KOPT-K1 (cell line): ENCODE measurements around the gene TRERF1.
A peak's percentile ranks its signal among the peaks of the same experiment; 100 is the strongest.
"Not testable (repeated sequence)": the region's sequence is repeated elsewhere in the genome, so short reads cannot be mapped to it uniquely, and the experiment has no call there.

Source experiments
- H3K27ac ChIP-seq: fragments of 200-600 bp; sonication (generic); 2 replicates; pipeline ENCODE4 v1.5.1; 2016; ENCODE audit warnings: antibody characterized with exemption, mild to moderate bottlenecking, low read depth, low read length; ENCODE audit not compliant: poor library complexity, severe bottlenecking
- H3K36me3 ChIP-seq: fragments of 200-600 bp; sonication (generic); 2 replicates; pipeline ENCODE4 v1.5.1; 2017; ENCODE audit warnings: antibody characterized with exemption, mild to moderate bottlenecking, low read length, moderate library complexity; ENCODE audit not compliant: insufficient read depth
- H3K9me3 ChIP-seq: fragments of 200-600 bp; sonication (generic); 2 replicates; pipeline ENCODE4 v1.5.1; 2017; ENCODE audit warnings: antibody characterized with exemption, low read length, mild to moderate bottlenecking; ENCODE audit not compliant: insufficient read depth, poor library complexity, severe bottlenecking

Gene TRERF1

DNA sequence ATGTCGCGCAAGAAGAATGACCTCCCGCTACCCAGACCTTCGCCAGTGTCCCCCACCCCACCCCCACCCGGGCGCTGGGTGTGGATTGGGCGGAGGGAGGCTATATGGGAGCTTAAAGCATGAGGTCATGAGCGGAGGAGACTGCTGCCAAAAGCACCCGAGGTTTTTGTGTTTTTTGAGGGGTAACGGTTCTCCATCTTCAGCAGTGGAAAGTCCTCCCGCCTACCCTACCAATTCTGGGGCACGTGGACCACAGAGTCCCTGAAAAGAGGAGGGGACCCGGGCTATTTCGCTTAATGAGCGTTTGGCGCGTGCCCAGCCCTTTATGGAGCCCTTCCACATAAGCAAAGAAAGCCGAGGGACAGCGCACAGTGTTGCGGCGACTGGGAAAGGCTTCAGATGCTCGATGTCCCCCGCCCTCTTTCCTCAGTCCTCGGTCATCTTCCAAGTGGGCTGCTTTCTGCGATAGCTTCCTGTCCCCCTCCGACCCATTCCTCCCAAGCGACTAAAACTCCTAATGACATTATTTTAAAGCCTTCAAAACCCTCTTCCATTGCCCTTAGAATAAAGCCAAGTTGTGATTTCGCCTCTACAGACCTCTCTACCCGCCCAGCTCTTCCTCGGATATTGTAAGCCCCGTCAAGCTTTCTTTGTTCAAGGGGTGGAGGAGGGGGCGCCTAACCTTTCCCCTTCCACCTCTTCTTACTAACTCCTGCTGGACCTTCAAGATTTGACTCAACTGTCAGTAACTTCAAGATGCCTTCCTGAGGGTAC lies 2.1 kb upstream of the TRERF1 start:
- no peaks in the 10 kb centered on the region for H3K9me3 ChIP-seq
- H3K36me3 ChIP-seq, result no peaks in the 10 kb centered on the region
- H3K27ac ChIP-seq, result peak overlapping the region; percentile 93

DNA sequence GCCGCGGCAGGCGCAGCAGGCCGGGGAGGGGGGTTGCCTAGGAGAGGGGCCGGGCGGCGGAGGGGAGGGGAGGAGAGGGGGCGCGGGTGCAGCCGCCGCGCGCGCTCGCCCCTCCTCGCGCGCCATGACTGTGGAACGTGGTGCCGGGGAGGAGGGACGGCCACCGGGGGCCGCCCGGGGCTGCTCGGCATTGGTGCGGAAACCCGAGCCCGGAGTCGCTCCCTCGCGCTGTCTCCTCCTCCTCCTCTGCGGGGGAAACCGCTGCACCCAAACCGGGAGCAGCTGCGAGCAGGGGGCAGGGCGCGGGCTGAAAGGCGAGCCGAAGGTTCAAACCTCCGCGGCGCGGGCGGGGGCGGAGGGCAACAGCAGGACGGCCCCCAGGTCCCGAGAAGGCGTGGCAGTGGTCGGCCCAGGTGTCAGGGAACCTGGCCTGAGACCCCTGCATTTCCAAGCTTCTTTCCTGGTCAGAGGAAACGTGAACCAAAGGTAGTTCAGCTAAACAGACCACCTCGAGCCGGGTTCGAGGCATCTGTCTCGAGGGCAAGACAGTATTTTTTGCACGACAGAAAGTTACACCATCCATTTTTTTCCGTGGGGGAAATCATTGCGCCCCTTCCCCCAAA lies 1.4 kb upstream of the TRERF1 start:
- no peaks in the 10 kb centered on the region for H3K36me3 ChIP-seq
- peak overlapping the region; percentile 93 for H3K27ac ChIP-seq
- no peaks in the 10 kb centered on the region for H3K9me3 ChIP-seq

DNA sequence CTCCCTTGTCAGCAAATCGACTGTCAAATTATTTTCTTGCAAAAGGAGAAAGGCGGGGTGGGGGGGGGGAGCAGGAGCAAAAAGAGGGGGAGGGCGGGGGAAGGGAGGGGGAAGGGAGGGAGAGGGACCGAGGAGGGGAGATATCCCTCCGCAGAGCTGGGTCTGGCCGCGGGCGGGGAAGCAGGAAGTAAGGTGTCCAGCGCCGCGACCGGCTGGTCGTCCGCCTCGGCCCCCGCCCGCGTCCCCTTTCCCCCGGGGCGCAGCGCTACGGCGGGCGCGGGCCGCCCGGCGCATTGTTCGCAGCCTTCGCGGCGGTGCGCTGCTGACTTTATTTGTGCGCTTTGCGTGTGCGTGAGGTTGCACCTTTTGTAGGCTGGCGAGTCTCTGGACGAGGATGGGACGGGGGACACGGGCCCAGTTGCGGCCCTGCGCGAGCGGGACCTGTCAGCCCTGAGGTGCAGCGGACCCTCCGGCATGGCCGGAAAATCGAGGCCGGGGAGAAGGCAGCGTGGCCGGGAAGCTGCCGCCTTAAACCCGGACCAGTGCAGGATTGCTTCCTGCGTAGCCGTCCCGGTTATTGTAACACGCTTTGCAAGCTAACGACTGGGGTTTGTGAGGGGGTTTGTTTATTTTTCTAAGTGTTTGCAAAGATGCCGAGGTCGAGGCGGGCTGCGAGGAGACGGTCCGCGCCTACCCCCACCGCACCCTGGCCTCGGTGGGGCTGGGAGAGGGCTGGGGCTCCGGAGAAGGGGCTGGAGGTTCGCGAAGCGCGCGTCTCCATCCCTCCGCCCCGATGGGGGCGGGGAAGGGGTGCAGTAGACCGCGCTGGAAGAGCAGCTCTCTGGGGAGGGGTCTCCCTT lies 675 bp upstream of the TRERF1 start:
- H3K9me3 ChIP-seq, result no peaks in the 10 kb centered on the region
- peak overlapping the region; percentile 93 for H3K27ac ChIP-seq
- H3K36me3 ChIP-seq, result no peaks in the 10 kb centered on the region

DNA sequence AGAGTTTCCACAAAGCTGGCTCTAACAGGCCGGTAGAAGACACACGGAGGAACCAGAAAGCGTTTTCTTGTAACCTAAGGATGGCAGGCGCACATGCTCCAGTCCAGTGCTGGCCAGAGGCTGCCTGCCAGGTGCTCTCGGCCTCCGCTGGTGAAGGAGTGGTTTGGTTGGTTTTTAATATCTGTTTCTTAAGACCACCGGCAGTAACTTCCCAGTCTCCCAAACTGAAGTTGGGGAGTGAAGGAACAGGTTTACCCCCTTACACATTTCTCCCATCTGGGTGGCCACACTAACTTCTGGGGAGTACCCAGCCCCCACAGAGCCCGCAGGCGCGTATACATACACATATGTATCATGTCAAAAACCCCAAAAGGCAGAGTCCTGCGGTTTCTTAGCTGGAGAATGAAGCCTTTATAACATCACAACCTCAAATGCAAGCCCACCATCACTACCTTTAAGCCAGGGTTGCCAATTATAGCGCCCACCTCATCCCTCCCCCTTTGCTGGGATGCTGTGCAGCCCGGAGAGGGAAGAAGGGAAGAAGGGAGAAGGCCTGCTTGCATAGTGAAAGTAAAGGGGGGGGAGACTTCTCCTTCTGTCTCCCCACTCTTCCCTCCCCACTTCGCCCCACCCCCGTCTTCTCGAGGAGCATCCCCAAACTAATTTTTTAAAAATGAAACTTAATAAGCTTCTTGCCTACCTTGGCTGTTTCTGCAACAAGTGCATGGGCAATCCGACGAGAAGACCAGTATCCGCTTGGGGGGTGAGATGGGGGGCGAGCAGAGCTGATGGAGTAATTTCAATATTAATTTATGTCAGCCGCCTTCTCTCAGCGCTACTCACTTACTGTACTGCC lies 1.0 kb downstream of the TRERF1 start:
- no peaks in the 10 kb centered on the region for H3K9me3 ChIP-seq
- H3K27ac ChIP-seq, result peak overlapping the region; percentile 93
- no peaks in the 10 kb centered on the region for H3K36me3 ChIP-seq

DNA sequence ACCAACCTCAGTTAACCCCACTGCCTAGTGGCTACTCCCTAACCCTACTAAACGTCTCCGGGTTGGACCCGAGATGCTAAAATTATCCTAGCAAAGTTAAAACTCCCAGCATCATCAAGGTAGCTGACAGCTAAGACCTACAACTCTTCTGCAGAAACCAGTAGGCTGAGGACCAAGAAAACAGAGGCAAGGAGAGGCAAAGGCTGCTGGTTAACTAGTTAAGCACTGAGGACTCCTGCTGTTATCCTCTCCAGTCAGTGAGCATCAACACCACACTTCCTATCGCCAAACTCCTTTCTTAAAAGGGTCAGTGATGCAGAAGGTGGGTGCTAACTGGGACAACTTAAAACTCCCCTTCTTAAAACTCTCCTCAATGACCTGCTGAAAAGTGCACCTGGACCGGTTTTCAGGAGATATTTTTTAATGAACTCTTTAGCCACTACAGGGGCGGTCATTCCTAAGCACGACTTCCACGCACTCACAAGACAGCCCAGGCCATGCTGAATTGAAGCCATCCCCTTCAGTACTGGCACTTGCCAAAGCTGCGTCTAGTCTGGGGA lies 1.7 kb downstream of the TRERF1 start:
- no peaks in the 10 kb centered on the region for H3K9me3 ChIP-seq
- H3K36me3 ChIP-seq, result no peaks in the 10 kb centered on the region
- H3K27ac ChIP-seq, result peak overlapping the region; percentile 93

DNA sequence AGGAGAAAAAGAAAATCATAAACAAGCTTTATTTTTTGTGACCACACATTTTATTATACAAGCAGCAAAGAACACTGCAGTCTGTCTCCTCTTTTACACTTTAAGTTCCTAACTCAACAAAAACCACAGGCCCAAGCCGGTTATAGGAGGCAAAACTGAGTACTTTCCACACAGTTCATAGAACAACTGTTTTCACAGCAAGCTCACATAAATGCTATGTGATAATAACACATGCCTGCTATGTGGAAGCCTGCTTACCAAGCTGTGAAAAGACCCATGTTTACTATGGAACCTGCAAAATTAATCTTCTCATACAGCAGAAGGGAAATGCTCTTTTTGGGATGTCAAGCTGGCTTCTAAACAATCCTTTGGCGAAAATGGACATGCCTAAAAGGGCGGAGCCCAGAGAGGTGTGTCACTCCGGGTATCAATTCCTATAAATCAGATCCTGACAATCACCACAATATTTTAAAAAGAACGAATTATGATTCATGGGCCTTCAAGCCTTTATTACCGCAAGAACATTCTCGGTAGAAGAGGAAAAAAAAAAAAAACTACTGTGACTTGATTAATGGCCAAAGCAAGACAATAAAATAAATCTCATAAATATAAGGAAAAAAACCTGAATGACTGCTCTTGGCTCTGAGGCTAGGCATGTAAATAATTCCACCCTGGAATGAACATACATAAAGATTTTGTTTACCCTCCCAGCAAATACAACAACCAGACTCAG lies 2.6 kb downstream of the TRERF1 start:
- no peak overlapping the region for H3K27ac ChIP-seq
- no peaks in the 10 kb centered on the region for H3K36me3 ChIP-seq
- H3K9me3 ChIP-seq, result no peaks in the 10 kb centered on the region

DNA sequence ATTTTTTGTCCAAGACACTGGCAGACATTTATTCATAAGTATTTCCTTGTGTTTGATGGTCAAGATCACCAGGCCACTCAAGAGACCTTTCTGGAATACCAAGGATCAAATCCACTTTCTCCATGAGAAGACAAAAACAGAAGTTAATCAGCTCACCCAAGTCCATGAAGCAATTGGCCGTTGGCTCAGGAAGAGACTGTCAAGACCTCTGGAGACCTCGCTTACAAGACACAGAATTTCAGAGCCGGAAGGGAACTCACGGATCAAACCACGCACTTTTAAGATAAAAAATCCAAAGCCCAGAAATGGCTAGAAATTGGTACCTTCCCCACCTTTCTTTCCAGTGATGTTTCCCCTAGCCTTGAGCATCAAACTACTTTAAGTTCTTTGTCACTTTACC lies 3.3 kb downstream of the TRERF1 start:
- Histone ChIP-seq H3K9me3 (no peaks in the 10 kb centered on the region), H3K27ac (no peak overlapping the region), H3K36me3 (no peaks in the 10 kb centered on the region)

DNA sequence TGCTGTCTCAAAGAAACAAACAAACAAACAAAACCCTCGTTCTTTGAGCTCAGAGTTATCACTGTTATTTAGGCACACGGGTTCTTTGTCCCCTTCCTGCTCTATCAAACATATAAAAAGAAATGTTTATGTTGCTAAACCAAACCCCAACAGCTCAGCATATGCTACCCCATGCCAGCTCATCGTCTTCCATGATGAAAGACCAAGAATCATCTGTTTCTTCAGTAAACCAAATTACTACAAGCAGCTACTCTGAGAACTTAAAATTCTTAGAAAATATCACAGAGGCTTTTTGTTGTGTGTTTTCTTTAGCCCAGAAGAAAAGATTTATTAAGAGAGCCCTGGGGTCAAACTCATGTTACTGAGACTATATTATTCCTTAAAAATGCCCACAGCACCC lies 4.7 kb downstream of the TRERF1 start:
- no peak overlapping the region for H3K27ac ChIP-seq
- H3K9me3 ChIP-seq, result no peaks in the 10 kb centered on the region
- no peaks in the 10 kb centered on the region for H3K36me3 ChIP-seq

DNA sequence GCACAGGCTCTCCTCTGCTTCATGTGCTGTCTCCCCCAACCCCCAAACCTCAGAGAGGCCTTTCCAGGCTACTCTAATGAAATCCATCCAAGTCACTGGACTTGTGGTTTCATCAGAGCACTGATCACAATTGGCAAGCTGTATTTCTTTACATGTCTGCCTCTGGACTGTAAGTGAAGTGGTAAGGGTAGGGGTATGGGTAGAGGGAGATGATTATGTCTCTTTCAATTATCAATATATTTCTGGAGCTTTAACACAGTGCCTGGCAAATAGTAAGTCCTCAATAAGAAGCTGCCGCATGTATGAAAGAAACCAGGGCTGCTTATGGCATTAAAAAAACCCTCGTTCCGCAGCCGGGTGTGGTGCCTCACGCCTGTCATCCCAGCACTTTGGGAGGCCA lies 5.4 kb downstream of the TRERF1 start:
- Histone ChIP-seq H3K36me3 (no peaks in the 10 kb centered on the region), H3K9me3 (no peaks in the 10 kb centered on the region), H3K27ac (no peak overlapping the region)

DNA sequence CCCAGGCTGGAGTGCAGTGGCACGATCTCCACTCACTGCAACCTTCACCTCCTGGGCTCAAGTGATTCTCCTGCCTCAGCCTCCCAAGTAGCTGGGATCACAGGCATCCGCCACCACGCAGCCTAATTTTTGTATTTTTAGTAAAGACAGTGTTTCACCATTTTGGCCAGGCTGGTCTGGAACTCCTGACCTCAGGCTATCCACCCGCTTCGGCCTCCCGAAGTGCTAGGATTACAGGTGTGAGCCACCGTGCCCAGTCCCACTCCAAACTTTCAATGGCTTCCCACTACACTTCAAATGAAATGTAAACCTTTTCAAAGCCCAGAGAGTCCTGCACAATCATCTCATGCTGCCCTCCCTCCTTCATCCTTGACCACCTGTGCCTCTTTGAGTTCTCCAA lies 5.8 kb downstream of the TRERF1 start:
- H3K9me3 ChIP-seq, H3K36me3 ChIP-seq, H3K27ac ChIP-seq: not testable (repeated sequence)

DNA sequence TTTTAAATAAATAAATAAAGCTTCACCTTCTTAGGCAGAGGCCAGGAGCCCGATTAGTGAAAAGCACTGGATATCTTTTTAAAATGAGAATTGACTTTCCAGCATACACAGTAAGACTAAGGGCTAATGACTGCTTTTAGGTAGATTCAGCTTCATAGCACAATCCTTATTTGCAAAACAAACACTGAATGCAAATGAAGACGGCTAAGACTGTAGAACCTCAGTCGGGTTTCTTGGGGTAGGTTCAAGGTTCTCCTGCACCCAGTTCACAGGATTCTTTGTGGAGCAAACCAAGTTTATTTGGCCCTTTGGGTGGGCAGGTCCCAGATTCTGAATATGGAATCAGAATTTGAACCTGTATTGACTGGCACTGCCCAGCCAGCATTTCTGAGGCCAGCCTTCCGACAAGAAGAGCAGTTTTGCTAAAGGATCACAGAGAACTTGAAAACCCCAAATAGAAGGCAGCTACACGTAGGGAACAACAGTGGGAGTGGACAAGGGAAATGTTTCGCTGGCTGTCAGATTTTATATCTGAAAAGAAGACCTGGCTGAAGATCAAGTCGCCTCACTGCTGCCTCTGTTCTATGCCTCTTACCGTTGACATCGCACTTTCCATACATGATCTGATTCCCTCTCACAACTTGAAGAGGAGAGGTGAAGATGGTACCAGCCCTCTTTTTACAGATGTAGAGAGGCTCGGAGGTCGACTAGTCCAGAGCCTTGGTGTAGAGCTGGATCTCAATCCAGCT lies 8.2 kb downstream of the TRERF1 start:
- H3K9me3 ChIP-seq, result no peaks in the 10 kb centered on the region
- no peak overlapping the region for H3K27ac ChIP-seq
- no peaks in the 10 kb centered on the region for H3K36me3 ChIP-seq

DNA sequence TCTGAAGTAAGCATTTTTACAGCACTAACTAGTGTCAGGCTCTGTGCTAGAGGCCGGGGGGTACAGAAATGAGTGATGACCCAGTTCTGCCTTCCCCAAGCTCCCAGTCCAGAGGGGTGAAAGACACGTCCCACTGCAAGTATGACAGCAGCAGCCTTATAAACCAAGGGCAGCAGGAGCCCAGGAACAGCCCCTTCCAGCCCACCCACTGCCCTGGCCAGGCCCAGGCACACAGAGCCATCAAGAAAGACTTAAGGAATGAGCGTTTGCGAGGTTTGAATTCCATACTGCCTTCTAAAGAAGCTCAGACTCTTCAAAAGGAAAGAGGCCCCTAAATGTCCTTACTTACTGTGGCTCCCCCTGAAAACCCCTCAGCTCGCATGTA lies 10.0 kb downstream of the TRERF1 start:
- Histone ChIP-seq H3K9me3 (no peaks in the 10 kb centered on the region), H3K27ac (no peak overlapping the region), H3K36me3 (no peaks in the 10 kb centered on the region)

DNA sequence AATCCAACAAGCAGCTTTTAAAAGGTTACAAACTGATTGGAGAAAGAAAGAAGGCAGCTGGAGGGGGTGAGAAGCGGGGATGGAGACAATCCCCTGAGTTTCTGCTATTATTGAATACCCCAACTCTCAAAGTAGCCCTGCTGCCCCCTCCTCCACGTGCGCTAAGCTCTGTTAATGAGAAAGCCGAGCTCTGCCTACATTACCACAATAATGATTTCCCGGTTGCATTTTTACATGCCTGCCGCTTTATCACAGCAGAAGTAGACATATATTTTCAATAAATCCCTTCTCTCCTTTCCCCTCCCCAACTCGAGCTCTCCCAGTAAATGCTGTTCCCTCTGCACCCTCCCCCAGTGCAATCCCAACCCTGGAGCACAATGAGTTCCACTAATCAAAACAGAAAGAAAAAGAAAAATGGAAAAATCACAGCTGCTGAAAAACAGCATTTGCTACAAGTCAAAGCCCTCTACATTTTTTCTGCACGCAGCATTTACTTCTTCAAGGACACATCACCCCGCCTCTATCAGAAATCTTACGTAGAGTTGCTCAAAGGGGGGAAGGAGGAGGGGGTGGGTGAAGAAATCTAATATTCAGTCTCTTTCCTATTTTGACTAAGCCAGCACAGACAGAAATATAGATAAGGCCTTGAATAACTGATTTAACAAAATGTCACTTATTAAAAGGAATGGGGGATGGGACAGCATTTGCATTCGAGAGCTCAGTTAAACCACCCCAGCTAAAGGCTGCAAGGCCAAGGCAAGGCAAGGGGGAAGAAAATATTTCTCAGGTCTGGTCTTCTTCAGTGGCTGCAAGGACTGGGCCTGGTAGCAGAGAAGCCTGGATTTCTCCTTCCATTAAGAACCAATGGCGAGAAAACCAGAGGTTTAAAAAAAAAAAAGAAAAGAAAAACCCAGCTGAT lies 10.7 kb downstream of the TRERF1 start:
- no peak overlapping the region for H3K27ac ChIP-seq
- no peaks in the 10 kb centered on the region for H3K36me3 ChIP-seq

More for the DNA sequence above, 10.7 kb downstream of the TRERF1 start:
- no peaks in the 10 kb centered on the region for H3K9me3 ChIP-seq
